Measurements from ENCODE around the gene KSR2.
"Not testable (repeated sequence)": the region's sequence is repeated elsewhere in the genome, so short reads cannot be mapped to it uniquely, and the experiment has no call there.

Gene KSR2

DNA sequence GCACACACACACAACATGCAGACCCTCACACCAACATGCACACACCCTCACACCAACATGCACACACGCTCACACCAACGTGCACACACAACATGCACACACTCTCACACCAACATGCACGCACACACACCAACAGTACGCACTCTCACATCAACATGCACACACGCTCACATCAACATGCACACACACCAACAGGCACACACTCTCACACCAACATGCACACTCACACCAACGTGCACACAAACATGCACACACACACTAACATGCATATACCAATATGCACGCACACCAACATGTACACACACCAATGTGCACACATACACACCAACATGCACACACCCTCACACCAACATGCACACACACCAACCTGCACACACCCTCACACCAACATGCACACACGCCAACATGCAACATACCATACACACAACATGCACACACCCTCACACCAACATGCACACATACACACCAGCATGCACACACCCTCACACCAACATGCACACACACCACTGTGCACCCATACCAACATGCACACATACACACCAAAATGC, 175.8 kb downstream of the KSR2 start:
- no peak overlapping the region for H3K4me3 ChIP-seq (ENCODE audit: low read length)
- DNase-seq (ENCODE audit: low read depth, low spot score) = no peak

- DNase-seq (ENCODE audit: low read depth, low spot score) = no peak
Observed at GRCh38 chr12:117792471-117792870, 176.3 kb downstream of the KSR2 start.

GRCh38 chr12:117790948-117791347, 177.8 kb downstream of the KSR2 start:
- DNase-seq (ENCODE audit: low read depth, low spot score) = no peak
- H3K4me3 ChIP-seq (ENCODE audit: low read length) = no peak overlapping the region

More at GRCh38 chr12:117792471-117792870, 176.3 kb downstream of the KSR2 start:
- H3K4me3 ChIP-seq (ENCODE audit: low read length) = no peak overlapping the region

DNA sequence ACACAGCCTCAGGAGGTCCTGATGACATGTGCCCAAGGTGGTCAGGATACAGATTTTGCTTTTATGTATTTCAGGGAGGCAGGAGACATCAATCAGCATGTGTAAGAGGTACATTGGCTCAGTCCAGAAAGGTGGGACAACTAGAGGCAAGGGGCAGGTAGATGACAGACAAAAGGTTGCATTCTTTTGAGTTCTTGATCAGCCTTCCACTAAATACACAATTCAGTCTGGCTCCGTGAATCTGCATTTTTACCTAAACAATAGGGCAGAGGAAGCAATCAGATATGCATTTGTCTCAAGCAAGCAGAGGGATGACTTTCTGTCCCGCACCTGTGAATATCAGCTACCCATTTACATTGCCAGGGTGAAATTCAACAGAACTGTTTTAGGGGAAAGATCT, 178.6 kb downstream of the KSR2 start:
- no peak for DNase-seq (ENCODE audit: low read depth, low spot score)
- H3K4me3 ChIP-seq (ENCODE audit: low read length) = no peak overlapping the region

DNA sequence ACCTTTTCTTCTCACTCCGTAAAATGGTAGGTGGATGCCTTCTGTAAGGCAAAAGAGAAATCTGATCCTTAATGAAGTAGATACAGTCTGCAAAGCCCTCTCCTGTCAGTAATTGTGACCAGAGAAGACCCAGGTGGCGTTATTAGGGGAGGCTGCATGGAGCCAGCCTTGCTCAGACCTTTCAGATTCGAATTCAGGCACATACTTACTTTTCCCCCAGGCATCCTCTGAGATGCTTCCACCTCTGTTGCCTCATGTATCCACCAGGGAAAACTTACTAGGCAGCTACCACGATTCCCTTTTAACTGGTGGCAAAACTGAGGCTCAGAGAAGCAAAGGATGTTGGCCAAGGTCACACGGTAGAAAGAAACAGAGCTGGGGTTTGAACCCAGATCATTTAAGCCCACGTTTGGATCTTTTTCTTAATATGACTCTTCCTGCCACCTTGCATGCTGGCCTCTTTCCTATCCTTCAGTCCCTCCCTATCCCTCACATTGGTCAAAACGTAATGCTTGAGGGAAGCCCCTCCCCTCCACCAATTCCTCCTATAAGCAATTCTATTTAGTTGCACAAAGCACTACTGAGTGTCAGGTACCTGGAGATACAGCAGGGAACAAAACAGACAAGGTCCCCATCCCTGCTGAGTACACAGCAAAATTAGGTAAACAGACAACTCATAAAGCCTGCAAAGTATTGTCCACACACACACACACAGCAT, 179.4 kb downstream of the KSR2 start:
- no peak overlapping the region for H3K4me3 ChIP-seq (ENCODE audit: low read length)
- no peak for DNase-seq (ENCODE audit: low read depth, low spot score)

GRCh38 chr12:117778656-117779055, 190.1 kb downstream of the KSR2 start:
- no peak overlapping the region for H3K4me3 ChIP-seq (ENCODE audit: low read length)
- no peak for DNase-seq (ENCODE audit: low read depth, low spot score)

GRCh38 chr12:117774941-117775775, 193.6 kb downstream of the KSR2 start:
- H3K4me3 ChIP-seq (ENCODE audit: low read length) = no peak overlapping the region
- DNase-seq (ENCODE audit: low read depth, low spot score) = peak; percentile 65

GRCh38 chr12:117768860-117769259, 199.9 kb downstream of the KSR2 start:
- H3K4me3 ChIP-seq (ENCODE audit: low read length) = no peak overlapping the region
- DNase-seq (ENCODE audit: low read depth, low spot score) = no peak

GRCh38 chr12:117766008-117766407, 202.8 kb downstream of the KSR2 start:
- H3K4me3 ChIP-seq (ENCODE audit: low read length) = no peak overlapping the region
- no peak for DNase-seq (ENCODE audit: low read depth, low spot score)

DNA sequence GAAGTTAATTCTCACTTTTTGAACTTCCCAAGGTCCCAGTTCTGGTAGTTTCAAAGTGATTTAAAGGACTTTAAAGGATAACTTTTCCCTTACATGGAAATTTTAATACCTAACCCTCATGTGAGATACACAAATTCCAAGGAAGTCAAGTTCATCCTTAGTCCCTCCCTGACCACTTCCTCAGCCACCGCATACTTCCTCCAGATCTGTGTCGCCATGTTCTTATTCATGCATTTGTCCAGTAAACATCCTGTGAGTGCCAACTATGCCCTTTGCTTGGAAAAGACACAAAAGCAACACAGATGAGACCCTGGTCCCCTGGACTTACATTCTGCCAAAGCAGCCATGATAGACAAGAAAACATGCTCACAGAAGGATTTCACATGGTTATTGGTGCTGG, 206.6 kb downstream of the KSR2 start:
- DNase-seq (ENCODE audit: low read depth, low spot score) = no peak
- no peak overlapping the region for H3K4me3 ChIP-seq (ENCODE audit: low read length)

- H3K4me3 ChIP-seq (ENCODE audit: low read length) = no peak overlapping the region
- no peak for DNase-seq (ENCODE audit: low read depth, low spot score)
Observed at GRCh38 chr12:117761528-117762100, 207.2 kb downstream of the KSR2 start.

DNA sequence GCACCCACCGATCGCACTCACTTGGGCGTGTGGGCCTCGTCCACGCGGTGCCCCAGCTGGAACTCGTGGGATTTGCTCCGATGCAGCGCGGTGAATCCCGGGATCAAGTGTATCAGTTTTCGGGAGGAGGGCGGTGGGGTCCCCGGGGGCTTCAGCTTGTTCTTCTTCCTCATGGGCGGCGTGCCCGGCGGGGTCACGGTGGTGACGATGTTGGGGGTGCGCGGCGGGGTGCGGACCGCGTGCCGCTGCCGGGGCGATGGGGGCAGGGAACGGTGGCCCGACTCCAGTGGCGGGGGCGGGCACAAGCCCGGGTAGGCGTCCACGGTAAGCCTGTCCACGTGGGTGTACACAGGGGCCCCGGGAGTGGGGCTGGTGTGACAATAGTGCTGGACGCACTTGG, 207.8 kb downstream of the KSR2 start:
- DNase-seq (ENCODE audit: low read depth, low spot score) = no peak
- H3K4me3 ChIP-seq (ENCODE audit: low read length) = no peak overlapping the region

- H3K4me3 ChIP-seq (ENCODE audit: low read length) = no peak overlapping the region
- no peak for DNase-seq (ENCODE audit: low read depth, low spot score)
Observed at GRCh38 chr12:117750657-117751056, 218.1 kb downstream of the KSR2 start.

GRCh38 chr12:117749431-117749830, 219.4 kb downstream of the KSR2 start:
- H3K4me3 ChIP-seq (ENCODE audit: low read length) = no peak overlapping the region
- DNase-seq (ENCODE audit: low read depth, low spot score) = no peak

GRCh38 chr12:117746358-117746757, 222.4 kb downstream of the KSR2 start:
- not testable (repeated sequence) for DNase-seq (ENCODE audit: low read depth, low spot score); H3K4me3 ChIP-seq (ENCODE audit: low read length)

DNA sequence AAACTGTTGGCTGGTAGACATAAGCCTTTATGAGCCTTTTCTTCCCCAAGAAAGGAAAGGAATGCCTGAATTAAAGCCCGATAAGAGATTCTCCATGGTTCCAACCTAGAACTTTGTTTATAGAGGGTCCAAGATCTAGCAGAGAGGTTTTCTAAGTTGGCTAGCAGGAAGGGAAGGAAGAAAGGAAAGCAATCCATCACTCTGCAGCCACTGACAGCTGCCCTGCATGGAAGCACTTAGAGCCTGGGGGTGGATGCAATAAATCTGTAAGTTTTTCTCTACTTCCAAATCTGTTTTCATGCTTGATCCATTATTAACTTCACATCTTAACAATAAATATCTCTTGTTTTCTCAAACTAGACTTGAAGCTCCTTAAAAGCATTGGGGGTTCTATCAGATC, 224.4 kb downstream of the KSR2 start:
- no peak for DNase-seq (ENCODE audit: low read depth, low spot score)
- no peak overlapping the region for H3K4me3 ChIP-seq (ENCODE audit: low read length)

GRCh38 chr12:117743761-117744160, 225.0 kb downstream of the KSR2 start:
- H3K4me3 ChIP-seq (ENCODE audit: low read length) = no peak overlapping the region
- DNase-seq (ENCODE audit: low read depth, low spot score) = no peak

DNA sequence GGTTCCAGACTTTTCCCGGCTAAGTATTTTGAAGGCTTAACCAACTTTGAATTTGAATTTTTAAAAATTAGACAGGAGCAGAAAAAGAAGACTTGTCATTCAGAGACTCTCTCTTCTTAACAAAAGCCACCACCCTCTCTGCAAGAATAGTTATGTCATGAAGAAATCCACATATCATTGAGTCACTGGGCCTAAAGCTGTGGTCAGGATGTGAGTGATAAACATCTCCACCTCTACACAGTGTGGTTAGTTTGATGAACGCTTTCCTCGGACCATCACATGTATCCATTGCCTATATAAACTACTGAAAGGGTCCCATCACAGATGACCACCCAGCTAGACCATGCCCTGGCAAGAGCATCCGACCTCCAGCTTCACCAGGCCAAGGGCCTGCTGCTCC, 226.1 kb downstream of the KSR2 start:
- H3K4me3 ChIP-seq (ENCODE audit: low read length) = no peak overlapping the region
- DNase-seq (ENCODE audit: low read depth, low spot score) = no peak

GRCh38 chr12:117738233-117738632, 230.6 kb downstream of the KSR2 start:
- DNase-seq (ENCODE audit: low read depth, low spot score) = no peak
- no peak overlapping the region for H3K4me3 ChIP-seq (ENCODE audit: low read length)

GRCh38 chr12:117733549-117733805, 235.3 kb downstream of the KSR2 start:
- no peak for DNase-seq (ENCODE audit: low read depth, low spot score)
- no peak overlapping the region for H3K4me3 ChIP-seq (ENCODE audit: low read length)

Measured in Jurkat, Clone E6-1 (cell line).